ENCODE data around the gene IL12RB2. TPM values are rescaled to one million over a fixed set of nuclear protein-coding genes. Genes with fewer than 3 reads are reported as not detected.
A peak's percentile ranks its signal among the peaks of the same experiment; 100 is the strongest.
"Not testable (repeated sequence)": the region's sequence is repeated elsewhere in the genome, so short reads cannot be mapped to it uniquely, and the experiment has no call there.

IL12RB2 gene
- total RNA-seq, 6 experiments from 2014 or later, result 0.12 to 1.3 (median 0.31) TPM

GRCh38 chr1:67401443-67401842 is 93.8 kb downstream of the IL12RB2 start:
- no peak overlapping the region for H3K4me3 ChIP-seq
- H3K36me3 ChIP-seq, result peaks cover 0 to 5% (median 0%) of the 10 kb centered on the region in 4 donors
- 87% methylated on average over 4 of the region's 6 CpGs for WGBS (ENCODE audit: insufficient coverage, low coverage, low lambda C conversion rate, missing lambda C conversion rate)
- H3K9me3 ChIP-seq, result no peaks in the 10 kb centered on the region
- no peak overlapping the region for H3K27ac ChIP-seq
- TF ChIP-seq POLR2A (IDR thresholded peaks at IDR 0.05), result no peak
- TF ChIP-seq, protein P1, sequence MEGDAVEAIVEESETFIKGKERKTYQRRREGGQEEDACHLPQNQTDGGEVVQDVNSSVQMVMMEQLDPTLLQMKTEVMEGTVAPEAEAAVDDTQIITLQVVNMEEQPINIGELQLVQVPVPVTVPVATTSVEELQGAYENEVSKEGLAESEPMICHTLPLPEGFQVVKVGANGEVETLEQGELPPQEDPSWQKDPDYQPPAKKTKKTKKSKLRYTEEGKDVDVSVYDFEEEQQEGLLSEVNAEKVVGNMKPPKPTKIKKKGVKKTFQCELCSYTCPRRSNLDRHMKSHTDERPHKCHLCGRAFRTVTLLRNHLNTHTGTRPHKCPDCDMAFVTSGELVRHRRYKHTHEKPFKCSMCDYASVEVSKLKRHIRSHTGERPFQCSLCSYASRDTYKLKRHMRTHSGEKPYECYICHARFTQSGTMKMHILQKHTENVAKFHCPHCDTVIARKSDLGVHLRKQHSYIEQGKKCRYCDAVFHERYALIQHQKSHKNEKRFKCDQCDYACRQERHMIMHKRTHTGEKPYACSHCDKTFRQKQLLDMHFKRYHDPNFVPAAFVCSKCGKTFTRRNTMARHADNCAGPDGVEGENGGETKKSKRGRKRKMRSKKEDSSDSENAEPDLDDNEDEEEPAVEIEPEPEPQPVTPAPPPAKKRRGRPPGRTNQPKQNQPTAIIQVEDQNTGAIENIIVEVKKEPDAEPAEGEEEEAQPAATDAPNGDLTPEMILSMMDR (IDR thresholded peaks at IDR 0.05), result no peak
- H3K4me1 ChIP-seq, result no peaks in the 10 kb centered on the region
- DNase-seq, result no peak
- H3K27me3 ChIP-seq, result no peaks in the 10 kb centered on the region
- peak in 1 of 4 donors; percentile 13 for ATAC-seq
- intact Hi-C loops (cut with DNase I), result no loop called here

DNA sequence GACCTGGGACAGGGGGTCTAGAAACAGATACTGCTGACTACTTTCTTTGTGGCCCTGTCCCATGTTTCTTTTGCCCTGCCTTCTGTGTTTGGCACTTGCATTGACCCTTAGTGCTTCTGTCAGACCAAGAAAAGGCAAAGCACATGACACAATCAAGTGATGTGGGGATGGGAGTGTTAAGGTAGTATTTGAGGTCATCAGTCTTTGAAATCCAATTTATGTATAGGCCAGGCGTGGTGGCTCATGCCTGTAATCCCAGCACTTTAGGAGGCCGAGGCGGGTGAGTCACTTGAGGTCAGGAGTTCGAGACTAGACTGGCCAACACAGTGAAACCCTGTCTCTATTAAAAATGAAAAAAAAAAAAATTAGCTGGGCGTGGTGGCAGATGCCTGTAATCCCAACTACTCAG is 96.5 kb downstream of the IL12RB2 start:
- intact Hi-C loops (cut with DNase I), result no loop called here
- Histone ChIP-seq H3K9me3 (no peaks in the 10 kb centered on the region), H3K27ac (no peak overlapping the region), H3K36me3 (peaks cover 0 to 5% (median 0%) of the 10 kb centered on the region in 4 donors), H3K27me3 (no peaks in the 10 kb centered on the region), H3K4me1 (no peaks in the 10 kb centered on the region), H3K4me3 (no peak overlapping the region)
- 72% methylated on average over 4 of the region's 5 CpGs for WGBS (ENCODE audit: insufficient coverage, low coverage, low lambda C conversion rate, missing lambda C conversion rate)
- TF ChIP-seq POLR2A (IDR thresholded peaks at IDR 0.05), result no peak
- DNase-seq (no peak), ATAC-seq (no peak)

GRCh38 chr1:67405473-67406245 is 98.0 kb downstream of the IL12RB2 start:
- intact Hi-C loops (cut with DNase I), result no loop called here
- 64% methylated on average over 3 of the region's 3 CpGs for WGBS (ENCODE audit: insufficient coverage, low coverage, low lambda C conversion rate, missing lambda C conversion rate)
- no peak for DNase-seq
- Histone ChIP-seq H3K27me3 (no peaks in the 10 kb centered on the region), H3K27ac (no peak overlapping the region), H3K9me3 (no peaks in the 10 kb centered on the region), H3K36me3 (peaks cover 0 to 7% (median 4%) of the 10 kb centered on the region in 4 donors), H3K4me1 (no peaks in the 10 kb centered on the region), H3K4me3 (no peak overlapping the region)
- no peak for ATAC-seq
- TF ChIP-seq, protein P1 (IDR thresholded peaks at IDR 0.05), result no peak
- TF ChIP-seq POLR2A (IDR thresholded peaks at IDR 0.05), result no peak

GRCh38 chr1:67407498-67407897 is 99.8 kb downstream of the IL12RB2 start:
- H3K27me3 ChIP-seq, result no peaks in the 10 kb centered on the region
- no peaks in the 10 kb centered on the region for H3K4me1 ChIP-seq
- DNase-seq, result no peak
- 78% methylated on average over 5 of the region's 5 CpGs for WGBS (ENCODE audit: insufficient coverage, low coverage, low lambda C conversion rate, missing lambda C conversion rate)
- no peak overlapping the region for H3K27ac ChIP-seq
- H3K36me3 ChIP-seq, result peaks cover 0 to 24% (median 10%) of the 10 kb centered on the region in 4 donors
- H3K4me3 ChIP-seq, result no peak overlapping the region
- H3K9me3 ChIP-seq, result no peaks in the 10 kb centered on the region
- intact Hi-C loops (cut with DNase I), result no loop called here
- TF ChIP-seq POLR2A (IDR thresholded peaks at IDR 0.05), result no peak
- no peak for ATAC-seq

DNA sequence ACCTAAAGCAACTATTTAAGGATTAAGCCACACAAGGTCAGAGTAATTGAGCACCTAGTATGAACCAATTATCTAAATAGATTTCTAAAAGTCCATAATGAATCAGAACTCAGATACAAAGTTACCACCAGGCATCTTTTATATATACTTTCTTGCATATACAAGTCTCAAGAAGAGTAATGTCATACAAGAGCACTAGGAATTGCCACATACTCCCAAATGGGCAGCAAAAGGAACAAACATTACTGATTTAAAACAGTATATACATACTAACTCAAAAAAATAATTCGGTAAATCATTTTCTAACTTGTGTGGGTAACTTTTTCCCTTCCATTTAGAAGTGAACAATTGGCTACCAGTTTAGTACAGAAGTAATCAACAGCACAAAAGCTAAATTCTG is 100.5 kb downstream of the IL12RB2 start:
- TF ChIP-seq, protein P1 (IDR thresholded peaks at IDR 0.05), result no peak
- TF ChIP-seq POLR2A (IDR thresholded peaks at IDR 0.05), result no peak
- intact Hi-C loops (cut with DNase I), result no loop called here
- 88% methylated on average over 1 of the region's 1 CpG for WGBS (ENCODE audit: insufficient coverage, low coverage, low lambda C conversion rate, missing lambda C conversion rate)

GRCh38 chr1:67413101-67413500 is 105.4 kb downstream of the IL12RB2 start:
- 80% methylated on average over 1 of the region's 2 CpGs for WGBS (ENCODE audit: insufficient coverage, low coverage, low lambda C conversion rate, missing lambda C conversion rate)
- H3K27me3 ChIP-seq; H3K4me3 ChIP-seq; DNase-seq; H3K9me3 ChIP-seq; ATAC-seq; intact Hi-C loops (cut with DNase I); H3K27ac ChIP-seq; H3K4me1 ChIP-seq: not testable (repeated sequence)
- H3K36me3 ChIP-seq, result peaks cover 0 to 75% (median 37%) of the 10 kb centered on the region in 4 donors

More for the DNA sequence above, 100.5 kb downstream of the IL12RB2 start:
- no peaks in the 10 kb centered on the region for H3K4me1 ChIP-seq
- H3K9me3 ChIP-seq, result no peaks in the 10 kb centered on the region
- H3K36me3 ChIP-seq, result peaks cover 0 to 28% (median 12%) of the 10 kb centered on the region in 4 donors
- no peak for ATAC-seq
- H3K4me3 ChIP-seq, result no peak overlapping the region
- H3K27me3 ChIP-seq, result no peaks in the 10 kb centered on the region
- no peak overlapping the region for H3K27ac ChIP-seq
- DNase-seq, result no peak
